Chondrocyte (in vitro differentiated cells): ENCODE results near the gene TFF2. TPM values are rescaled to one million over a fixed set of nuclear protein-coding genes. Genes with fewer than 3 reads are reported as not detected.
A peak's percentile ranks its signal among the peaks of the same experiment; 100 is the strongest.

Experiments
- DNase-seq: peaks from one replicate; pipeline ENCODE4 v3.0.0; 2021; ENCODE audit warnings: mixed read lengths, low spot score
- H3K27ac Mint-ChIP-seq: one replicate; pipeline ENCODE4 v1.8.0; 2021; ENCODE audit warnings: mild to moderate bottlenecking, moderate library complexity, mixed read lengths; ENCODE audit not compliant: unreplicated experiment
- H3K27me3 Mint-ChIP-seq: 2 replicates; pipeline ENCODE4 v1.8.0; 2021; ENCODE audit warnings: low read depth, mixed read lengths
- H3K36me3 Mint-ChIP-seq: 2 replicates; pipeline ENCODE4 v1.8.0; 2021; ENCODE audit warnings: low read depth, mixed read lengths
- H3K4me1 Mint-ChIP-seq: 2 replicates; pipeline ENCODE4 v1.8.0; 2021; ENCODE audit warnings: low read depth, mild to moderate bottlenecking, mixed read lengths
- H3K4me3 Mint-ChIP-seq: one replicate; pipeline ENCODE4 v1.8.0; 2021; ENCODE audit warnings: mild to moderate bottlenecking, moderate library complexity, mixed read lengths; ENCODE audit not compliant: unreplicated experiment
- H3K9me3 Mint-ChIP-seq: 2 replicates; pipeline ENCODE4 v1.8.0; 2021; ENCODE audit warnings: low read depth, mixed read lengths
- total RNA-seq: library from RNA; stranded (reverse); gene quantifications from 3 replicates; pipeline ENCODE4 v1.2.1, GENCODE V29; 2021
- TF ChIP-seq, protein P1 (sequence below): fragments of 200-600 bp; sonication (generic); IDR thresholded peaks from 2 replicates; pipeline ENCODE4 v1.5.0; 2021; ENCODE audit warnings: antibody characterized with exemption, mild to moderate bottlenecking, moderate library complexity

Gene TFF2
- total RNA-seq, 1 donor from 2014 or later = not detected

DNA sequence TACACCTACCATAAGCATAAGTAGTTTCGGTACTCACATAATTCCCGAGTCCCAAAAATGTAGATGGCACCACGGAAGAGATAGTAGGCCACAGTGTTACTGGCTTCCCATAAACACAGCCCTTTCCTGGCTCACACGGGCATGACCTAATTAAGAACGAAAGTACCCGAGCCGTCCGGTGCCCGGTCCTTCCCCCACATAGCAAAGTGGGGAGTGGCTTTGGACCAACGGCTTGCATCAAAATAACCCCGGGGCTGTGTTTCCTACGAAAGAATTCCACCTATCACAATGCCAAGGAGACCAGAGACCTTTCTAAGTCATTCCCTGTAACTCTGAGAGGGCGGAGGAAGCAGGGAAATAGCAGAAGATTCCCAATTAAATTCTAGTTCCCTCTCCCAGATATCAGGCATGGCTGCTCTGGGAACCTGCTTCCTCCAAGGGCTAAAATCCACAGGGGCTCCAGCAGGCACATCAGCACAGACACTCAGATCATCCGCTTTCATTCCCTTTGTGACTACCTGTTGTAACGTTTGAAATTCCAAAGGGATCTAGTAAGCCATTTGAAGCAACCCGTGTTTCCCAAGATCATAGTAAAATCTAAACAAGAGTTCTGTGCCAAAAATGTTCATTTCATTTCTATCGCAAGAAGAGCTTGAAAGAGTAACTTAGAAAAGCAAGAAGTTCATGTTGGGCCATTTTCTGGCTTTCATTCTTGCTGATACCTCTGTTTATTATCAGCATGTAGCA lies 45.3 kb upstream of the TFF2 start, which contains the start of gene TMPRSS3:
Gene TMPRSS3, minus strand, starts transcription at position 148 of the 747 bp plus-strand sequence. CDS start 635 bp downstream, outside the sequence.
- Mint-ChIP-seq H3K27ac (no peak within 1 kb of the TSS), H3K4me3 (no peak within 1 kb of the TSS), H3K36me3 (no peaks in the 10 kb centered on the region), H3K4me1 (peaks cover 45% of the 10 kb centered on the region), H3K27me3 (no peaks in the 10 kb centered on the region), H3K9me3 (no peaks in the 10 kb centered on the region)
- no peak for DNase-seq
- TF ChIP-seq, protein P1, sequence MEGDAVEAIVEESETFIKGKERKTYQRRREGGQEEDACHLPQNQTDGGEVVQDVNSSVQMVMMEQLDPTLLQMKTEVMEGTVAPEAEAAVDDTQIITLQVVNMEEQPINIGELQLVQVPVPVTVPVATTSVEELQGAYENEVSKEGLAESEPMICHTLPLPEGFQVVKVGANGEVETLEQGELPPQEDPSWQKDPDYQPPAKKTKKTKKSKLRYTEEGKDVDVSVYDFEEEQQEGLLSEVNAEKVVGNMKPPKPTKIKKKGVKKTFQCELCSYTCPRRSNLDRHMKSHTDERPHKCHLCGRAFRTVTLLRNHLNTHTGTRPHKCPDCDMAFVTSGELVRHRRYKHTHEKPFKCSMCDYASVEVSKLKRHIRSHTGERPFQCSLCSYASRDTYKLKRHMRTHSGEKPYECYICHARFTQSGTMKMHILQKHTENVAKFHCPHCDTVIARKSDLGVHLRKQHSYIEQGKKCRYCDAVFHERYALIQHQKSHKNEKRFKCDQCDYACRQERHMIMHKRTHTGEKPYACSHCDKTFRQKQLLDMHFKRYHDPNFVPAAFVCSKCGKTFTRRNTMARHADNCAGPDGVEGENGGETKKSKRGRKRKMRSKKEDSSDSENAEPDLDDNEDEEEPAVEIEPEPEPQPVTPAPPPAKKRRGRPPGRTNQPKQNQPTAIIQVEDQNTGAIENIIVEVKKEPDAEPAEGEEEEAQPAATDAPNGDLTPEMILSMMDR = no peak

DNA sequence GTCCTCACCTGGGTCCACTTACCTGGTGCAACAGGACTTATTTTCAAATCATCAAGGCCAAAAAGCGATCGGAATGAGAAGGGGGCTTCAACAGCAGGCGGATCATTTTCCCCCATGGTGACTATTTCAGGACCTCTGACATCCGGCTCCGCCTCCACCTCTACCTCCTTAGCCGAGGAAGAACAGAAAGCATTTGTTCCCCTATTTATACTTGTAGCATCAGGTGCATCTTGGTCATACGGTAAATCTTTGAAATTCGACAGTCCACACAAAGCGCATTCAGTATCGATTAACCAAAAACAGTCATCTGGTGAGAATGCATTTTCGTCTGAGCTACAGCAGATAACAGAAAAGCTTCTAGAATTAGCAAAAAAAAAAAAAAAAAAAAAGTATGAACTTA lies 44.5 kb upstream of the TFF2 start:
- Mint-ChIP-seq H3K4me3 (no peak overlapping the region), H3K9me3 (no peaks in the 10 kb centered on the region), H3K4me1 (peaks cover 37% of the 10 kb centered on the region), H3K27me3 (peaks cover 2% of the 10 kb centered on the region), H3K27ac (no peak overlapping the region), H3K36me3 (no peaks in the 10 kb centered on the region)
- no peak for DNase-seq
- TF ChIP-seq, protein P1 = no peak

GRCh38 chr21:42393443-42393950 lies 42.7 kb upstream of the TFF2 start:
- peak overlapping the region; percentile 14 for H3K27ac Mint-ChIP-seq

DNA sequence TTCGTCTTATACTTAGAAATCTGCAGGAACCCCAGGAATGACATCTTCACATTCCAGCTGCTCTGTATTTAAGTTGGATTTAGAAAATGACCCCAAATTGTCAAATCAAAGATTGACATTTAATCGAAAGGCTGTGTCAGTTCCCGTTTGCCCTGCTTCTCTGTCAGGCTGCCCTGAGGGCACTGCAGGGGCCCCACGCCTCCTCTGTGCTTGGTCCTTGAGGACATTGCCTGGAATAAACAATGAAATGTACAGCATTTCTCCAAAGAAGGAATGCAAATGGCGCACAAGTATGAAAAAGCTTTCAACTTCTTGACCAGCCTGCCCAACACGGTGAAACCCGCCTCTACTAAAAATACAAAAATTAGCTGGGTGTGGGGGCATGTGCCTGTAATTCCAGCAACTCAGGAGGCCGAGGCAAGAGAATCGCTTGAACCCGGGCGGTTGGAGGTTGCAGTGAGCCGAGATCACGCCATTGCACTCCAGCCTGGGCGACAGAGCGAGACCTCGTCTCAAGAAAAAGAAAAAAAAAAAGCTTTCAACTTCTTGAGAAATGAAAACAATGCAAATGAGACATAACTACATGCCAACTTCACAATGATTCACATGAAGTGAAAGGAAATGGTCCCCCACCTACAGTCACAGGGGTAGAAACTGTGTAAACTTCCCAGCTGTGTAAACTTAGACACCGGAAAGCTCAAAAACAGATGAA lies 42.1 kb upstream of the TFF2 start:
- Mint-ChIP-seq H3K4me3 (no peak overlapping the region), H3K9me3 (no peaks in the 10 kb centered on the region), H3K27me3 (peaks cover 5% of the 10 kb centered on the region), H3K27ac (peak overlapping the region; percentile 28), H3K36me3 (no peaks in the 10 kb centered on the region), H3K4me1 (peaks cover 42% of the 10 kb centered on the region)
- DNase-seq = no peak
- TF ChIP-seq, protein P1 = no peak

More at GRCh38 chr21:42393443-42393950, 42.7 kb upstream of the TFF2 start:
- TF ChIP-seq, protein P1 = no peak
- DNase-seq = no peak
- peaks cover 5% of the 10 kb centered on the region for H3K27me3 Mint-ChIP-seq
- no peak overlapping the region for H3K4me3 Mint-ChIP-seq
- no peaks in the 10 kb centered on the region for H3K36me3 Mint-ChIP-seq
- peaks cover 42% of the 10 kb centered on the region for H3K4me1 Mint-ChIP-seq
- no peaks in the 10 kb centered on the region for H3K9me3 Mint-ChIP-seq

DNA sequence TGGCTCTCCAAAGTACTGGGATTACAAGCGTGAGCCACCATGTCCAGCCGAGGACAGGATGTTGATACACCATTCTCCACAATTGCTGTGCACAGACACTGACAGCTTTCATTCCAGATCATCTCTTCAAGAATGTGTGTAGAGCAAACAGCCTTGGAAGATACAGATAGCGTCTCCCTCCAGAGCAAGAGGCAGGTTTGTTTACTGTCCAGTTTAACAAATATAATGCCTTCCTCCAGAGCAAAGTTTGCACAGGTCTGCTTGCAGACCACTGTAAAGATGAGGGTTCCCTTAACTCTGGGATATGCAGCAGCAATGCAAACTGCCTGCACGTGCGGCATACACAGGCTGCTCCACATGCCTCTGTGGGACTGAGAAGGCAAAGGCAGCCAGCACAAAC lies 40.5 kb upstream of the TFF2 start:
- no peak overlapping the region for H3K4me3 Mint-ChIP-seq
- TF ChIP-seq, protein P1 = no peak
- no peak overlapping the region for H3K27ac Mint-ChIP-seq
- no peak for DNase-seq
- H3K4me1 Mint-ChIP-seq = peaks cover 39% of the 10 kb centered on the region
- no peaks in the 10 kb centered on the region for H3K36me3 Mint-ChIP-seq
- peaks cover 5% of the 10 kb centered on the region for H3K27me3 Mint-ChIP-seq
- H3K9me3 Mint-ChIP-seq = no peaks in the 10 kb centered on the region
